PFSK-1 (cell line): ENCODE results near the gene CRKL.

Source experiments
- FOXP2 ChIP-seq: optimal IDR thresholded peaks from 2 replicates; pipeline ENCODE3; 2011; ENCODE audit warnings: borderline replicate concordance, control low read depth, inconsistent platforms; ENCODE audit not compliant: insufficient read depth; ENCODE audit errors: extremely low read length, extremely low read depth
- POLR2AphosphoS5 ChIP-seq: IDR thresholded peaks from 2 replicates; pipeline ENCODE4 v1.6.1; 2012; ENCODE audit warnings: low read depth, mild to moderate bottlenecking, control low read depth, low read length, moderate library complexity
- REST ChIP-seq, 2 experiments: IDR thresholded peaks; 2 replicates each; pipeline versions ENCODE4 v1.6.1 to v1.8.0; 2011 to 2012; ENCODE audit warnings: low read depth in 2 of 2, low read length in 2 of 2, control low read depth in 1 of 2, inconsistent platforms in 1 of 2, mild to moderate bottlenecking in 1 of 2, moderate library complexity in 1 of 2; ENCODE audit not compliant: insufficient read depth in 1 of 2
- SIN3A ChIP-seq: IDR thresholded peaks from 2 replicates; pipeline ENCODE4 v1.6.1; 2012; ENCODE audit warnings: mild to moderate bottlenecking, low read length, moderate library complexity, borderline replicate concordance; ENCODE audit not compliant: insufficient read depth
- TAF1 ChIP-seq: IDR thresholded peaks from 2 replicates; pipeline ENCODE4 v1.6.1; 2012; ENCODE audit warnings: low read length, control low read depth, borderline replicate concordance; ENCODE audit not compliant: insufficient read depth

Gene CRKL

GRCh38 chr22:20909543-20910303, 7.5 kb upstream of the CRKL start:
- no peak for TF ChIP-seq POLR2AphosphoS5

- no peak for TF ChIP-seq FOXP2
These were observed 4.7 kb upstream of the CRKL start for GRCh38 chr22:20912494-20912893.

- TF ChIP-seq TAF1 = no peak
- TF ChIP-seq SIN3A = no peak
- TF ChIP-seq REST (IDR thresholded peaks at IDR 0.05; ENCODE audit: insufficient read depth in 1 of 2, low read depth in 2 of 2, low read length in 2 of 2) = no peak
- no peak for TF ChIP-seq POLR2AphosphoS5
- no peak for TF ChIP-seq FOXP2
These were observed 1.5 kb downstream of the CRKL start for GRCh38 chr22:20918663-20919218.

- TF ChIP-seq SIN3A (no peak), POLR2AphosphoS5 (no peak), FOXP2 (no peak), REST (IDR thresholded peaks at IDR 0.05; ENCODE audit: insufficient read depth in 1 of 2, low read depth in 2 of 2, low read length in 2 of 2) (no peak), TAF1 (no peak)
These were observed 2.5 kb downstream of the CRKL start for GRCh38 chr22:20919718-20920117.

GRCh38 chr22:20920881-20921203, 3.6 kb downstream of the CRKL start:
- TF ChIP-seq POLR2AphosphoS5 (no peak), SIN3A (no peak), REST (IDR thresholded peaks at IDR 0.05; ENCODE audit: insufficient read depth in 1 of 2, low read depth in 2 of 2, low read length in 2 of 2) (no peak), FOXP2 (no peak), TAF1 (no peak)

- TF ChIP-seq POLR2AphosphoS5 = no peak
- no peak for TF ChIP-seq SIN3A
- TF ChIP-seq REST (IDR thresholded peaks at IDR 0.05; ENCODE audit: insufficient read depth in 1 of 2, low read depth in 2 of 2, low read length in 2 of 2) = no peak
- TF ChIP-seq TAF1 = no peak
- no peak for TF ChIP-seq FOXP2
These were observed 5.0 kb downstream of the CRKL start for GRCh38 chr22:20922141-20922751.
